ENCODE data around the gene KCTD3.

KCTD3 gene

GRCh38 chr1:215650446-215651149 is 83.5 kb downstream of the KCTD3 start:
- in situ Hi-C loops (cut with MboI; ENCODE audit: low sequenced_read_pairs) = no loop called here

GRCh38 chr1:215651867-215652266 is 84.8 kb downstream of the KCTD3 start:
- in situ Hi-C loops (cut with MboI; ENCODE audit: low sequenced_read_pairs) = no loop called here

- in situ Hi-C loops (cut with MboI; ENCODE audit: low sequenced_read_pairs) = no loop called here
Observed at GRCh38 chr1:215652371-215652770, 85.3 kb downstream of the KCTD3 start.

GRCh38 chr1:215657047-215657446 is 89.9 kb downstream of the KCTD3 start:
- in situ Hi-C loops (cut with MboI; ENCODE audit: low sequenced_read_pairs) = no loop called here

- in situ Hi-C loops (cut with MboI; ENCODE audit: low sequenced_read_pairs) = no loop called here
Observed at GRCh38 chr1:215660259-215660658, 93.2 kb downstream of the KCTD3 start.

GRCh38 chr1:215661033-215661432 is 93.9 kb downstream of the KCTD3 start:
- in situ Hi-C loops (cut with MboI; ENCODE audit: low sequenced_read_pairs) = no loop called here

GRCh38 chr1:215665215-215665614 is 98.1 kb downstream of the KCTD3 start:
- in situ Hi-C loops (cut with MboI; ENCODE audit: low sequenced_read_pairs) = no loop called here

- in situ Hi-C loops (cut with MboI; ENCODE audit: low sequenced_read_pairs) = no loop called here
Observed at GRCh38 chr1:215667761-215668160, 100.7 kb downstream of the KCTD3 start.

- in situ Hi-C loops (cut with MboI; ENCODE audit: low sequenced_read_pairs) = no loop called here
Observed at GRCh38 chr1:215669806-215670491, 102.8 kb downstream of the KCTD3 start.
